GM12891 (cell line): ENCODE data around the gene SLC8A3.

Source experiments
- DNase-seq: peaks from one replicate; pipeline ENCODE4 v3.0.0; 2011; ENCODE audit warnings: low spot score; ENCODE audit not compliant: insufficient read length
- FAIRE-seq: peaks from 2 replicates; lab custom pipeline; 2011; peaks lifted over from hg19 to GRCh38; lab: Jason Lieb, UNC
- PAX5 ChIP-seq: IDR thresholded peaks from 2 replicates; pipeline ENCODE4 v1.6.1; 2011; ENCODE audit warnings: low read length, moderate library complexity, mild to moderate bottlenecking; ENCODE audit not compliant: insufficient read depth, severe bottlenecking
- POLR2A ChIP-seq: IDR thresholded peaks from 2 replicates; pipeline ENCODE4 v1.6.1; 2011; ENCODE audit warnings: low read depth, low read length, control low read depth
- POLR2AphosphoS5 ChIP-seq: IDR thresholded peaks from 2 replicates; pipeline ENCODE4 v1.6.1; 2011; ENCODE audit warnings: low read depth, low read length, control low read depth
- POU2F2 ChIP-seq: IDR thresholded peaks from 2 replicates; pipeline ENCODE4 v1.6.1; 2011; ENCODE audit warnings: low read depth, mild to moderate bottlenecking, control low read depth, low read length, moderate library complexity
- SPI1 ChIP-seq: IDR thresholded peaks from 2 replicates; pipeline ENCODE4 v1.6.1; 2011; ENCODE audit warnings: low read depth, low read length, control low read depth
- TAF1 ChIP-seq: IDR thresholded peaks from 2 replicates; pipeline ENCODE4 v1.6.1; 2011; ENCODE audit warnings: low read depth, low read length, control low read depth

Gene SLC8A3

GRCh38 chr14:70021548-70022220, 167.1 kb downstream of the SLC8A3 start:
- FAIRE-seq (no peak), DNase-seq (no peak)
- no peak for TF ChIP-seq POLR2AphosphoS5
- TF ChIP-seq SPI1: no peak
- TF ChIP-seq POLR2A: no peak
- TF ChIP-seq TAF1: no peak
- no peak for TF ChIP-seq POU2F2
- TF ChIP-seq PAX5: no peak

DNA sequence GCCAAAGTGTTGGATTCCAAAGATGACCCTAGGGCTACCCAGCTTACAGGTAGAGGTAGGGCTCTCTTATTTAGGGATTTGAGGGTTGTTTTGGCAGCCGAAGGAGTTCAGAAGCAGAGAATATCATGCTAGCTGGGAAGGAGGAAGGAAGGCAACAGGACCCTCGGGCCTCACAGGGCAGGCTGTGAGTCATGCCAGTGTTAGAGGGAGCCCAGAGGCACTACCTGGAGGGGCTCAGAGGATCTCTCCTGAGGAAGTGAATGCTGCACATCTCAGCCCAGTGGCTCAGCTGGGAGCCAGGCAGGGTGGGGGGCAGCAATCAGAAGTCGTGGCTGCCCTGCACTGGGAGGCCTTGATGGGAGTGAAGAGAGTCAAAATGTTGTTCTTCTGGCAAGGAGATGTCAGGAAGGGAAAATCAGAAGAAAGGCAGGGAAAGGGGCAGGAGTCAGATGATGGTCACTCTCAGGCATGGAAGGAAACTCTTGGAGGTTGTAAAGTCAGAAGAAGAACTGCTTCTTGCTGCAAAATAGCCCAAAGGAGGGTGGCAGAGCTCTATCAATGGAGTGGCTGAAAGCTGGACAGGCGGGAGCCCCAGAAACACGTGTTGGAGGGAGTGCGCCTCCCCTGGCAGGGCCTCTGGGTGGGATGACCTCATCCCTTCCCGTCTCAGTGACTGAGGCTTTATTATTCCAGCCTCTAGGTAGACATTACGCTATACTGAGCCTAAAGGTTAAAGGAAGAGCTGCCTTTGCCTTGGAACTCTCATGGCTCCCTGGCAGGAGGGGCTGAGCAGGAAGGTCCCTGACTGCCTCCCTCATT, 168.2 kb downstream of the SLC8A3 start:
- TF ChIP-seq TAF1 (no peak), POLR2A (no peak), POLR2AphosphoS5 (no peak), SPI1 (no peak)
- DNase-seq: no peak
- no peak for FAIRE-seq

GRCh38 chr14:70019695-70020094, 169.1 kb downstream of the SLC8A3 start:
- DNase-seq: no peak
- TF ChIP-seq POLR2A: no peak
- TF ChIP-seq POLR2AphosphoS5: no peak
- TF ChIP-seq POU2F2: no peak
- TF ChIP-seq PAX5: no peak
- TF ChIP-seq SPI1: no peak
- no peak for TF ChIP-seq TAF1
- no peak for FAIRE-seq

GRCh38 chr14:70018713-70019211, 170.0 kb downstream of the SLC8A3 start:
- TF ChIP-seq POLR2A (no peak), SPI1 (no peak), TAF1 (no peak), PAX5 (no peak), POU2F2 (no peak), POLR2AphosphoS5 (no peak)
- peak; percentile 69 for FAIRE-seq
- DNase-seq: no peak

DNA sequence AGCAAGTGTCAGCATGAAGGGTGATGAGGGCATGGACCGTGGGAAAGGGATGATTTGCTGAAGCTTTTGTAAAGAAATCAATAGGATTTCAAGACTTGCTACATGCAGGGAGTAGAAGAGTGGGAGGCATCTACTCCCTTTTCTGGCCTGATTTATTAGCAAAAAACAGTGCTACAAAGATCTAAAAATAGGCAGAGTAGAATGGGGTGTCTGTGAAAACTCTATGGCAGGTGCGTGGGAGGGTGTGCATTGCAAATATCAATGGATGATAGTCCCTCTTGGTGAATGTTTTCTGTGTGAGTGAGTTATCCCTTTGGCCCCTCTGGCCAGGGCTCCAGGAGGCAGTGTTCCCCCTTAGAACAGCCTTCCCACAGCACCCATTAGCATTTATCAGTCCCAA, 170.5 kb downstream of the SLC8A3 start:
- no peak for TF ChIP-seq POLR2AphosphoS5
- no peak for TF ChIP-seq TAF1
- TF ChIP-seq PAX5: no peak
- no peak for TF ChIP-seq POU2F2
- TF ChIP-seq SPI1: no peak
- TF ChIP-seq POLR2A: no peak
- FAIRE-seq (no peak), DNase-seq (no peak)

DNA sequence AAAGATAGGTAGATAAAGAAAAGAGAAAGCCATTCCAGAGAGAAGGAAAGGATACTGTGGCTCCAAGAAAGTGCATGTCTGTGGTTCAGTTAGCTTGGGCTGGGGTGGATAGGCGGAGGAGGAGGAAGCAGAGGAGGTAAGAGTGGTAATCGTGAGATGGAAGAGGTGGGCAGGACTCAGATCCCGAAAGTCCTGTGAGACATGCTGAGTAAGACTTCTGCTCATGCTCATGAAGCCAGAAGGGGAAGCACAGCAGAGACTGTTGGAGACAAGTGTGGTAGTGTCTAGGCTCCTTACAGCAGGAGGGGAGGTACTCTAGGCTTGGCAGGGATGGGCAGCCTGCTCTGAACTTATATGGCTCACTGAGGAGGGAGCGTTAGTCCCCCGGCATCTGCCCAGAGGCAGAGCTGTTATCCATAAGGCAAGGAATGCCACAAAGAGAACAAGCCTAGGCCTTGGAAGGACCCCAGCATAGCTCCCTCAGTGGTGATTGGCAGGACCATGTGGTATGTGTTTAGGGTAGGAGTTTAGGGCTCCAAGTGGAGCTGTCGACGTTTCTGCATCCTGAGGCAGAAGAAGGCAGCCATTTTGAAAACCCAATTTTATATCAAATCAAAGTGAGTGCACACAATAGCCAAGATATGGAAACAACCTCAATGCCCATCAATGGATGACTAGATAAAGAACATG, 174.2 kb downstream of the SLC8A3 start:
- DNase-seq: no peak
- FAIRE-seq: peak; percentile 13
- TF ChIP-seq PAX5 (no peak), POU2F2 (no peak), SPI1 (no peak), TAF1 (no peak), POLR2A (no peak), POLR2AphosphoS5 (no peak)

DNA sequence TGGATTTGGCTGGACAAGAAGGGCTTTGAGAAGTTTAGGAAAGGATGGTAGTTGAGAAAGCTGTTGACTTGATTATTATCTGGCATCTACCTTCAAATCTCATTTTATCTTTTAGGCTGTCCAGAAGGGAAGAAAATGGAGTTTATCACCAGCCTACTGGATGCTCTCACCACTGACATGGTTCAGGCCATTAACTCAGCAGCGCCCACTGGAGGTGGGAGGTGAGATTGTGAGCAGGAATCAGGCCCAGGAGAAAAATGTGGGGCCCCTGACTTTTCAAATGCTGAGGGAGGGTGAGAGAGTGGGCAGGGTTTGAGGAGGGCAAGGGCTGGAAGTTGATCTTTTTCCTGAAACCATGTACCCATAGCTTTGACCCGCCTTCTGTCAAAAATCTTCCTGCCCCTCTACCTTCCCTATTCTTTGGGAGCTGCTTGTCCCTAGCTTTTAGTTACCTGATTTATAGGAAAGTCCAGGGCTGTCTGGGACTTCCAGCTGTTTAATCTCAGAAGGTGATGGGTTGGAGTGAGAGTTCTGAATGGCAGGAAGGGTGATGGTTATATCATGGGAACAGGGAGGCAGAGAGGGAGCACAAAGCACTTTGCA, 175.4 kb downstream of the SLC8A3 start:
- peak; percentile 39 for DNase-seq
- FAIRE-seq: peak; percentile 23
- no peak for TF ChIP-seq PAX5
- TF ChIP-seq POLR2A: no peak
- TF ChIP-seq TAF1: no peak
- no peak for TF ChIP-seq POLR2AphosphoS5
- TF ChIP-seq SPI1: no peak
- no peak for TF ChIP-seq POU2F2

DNA sequence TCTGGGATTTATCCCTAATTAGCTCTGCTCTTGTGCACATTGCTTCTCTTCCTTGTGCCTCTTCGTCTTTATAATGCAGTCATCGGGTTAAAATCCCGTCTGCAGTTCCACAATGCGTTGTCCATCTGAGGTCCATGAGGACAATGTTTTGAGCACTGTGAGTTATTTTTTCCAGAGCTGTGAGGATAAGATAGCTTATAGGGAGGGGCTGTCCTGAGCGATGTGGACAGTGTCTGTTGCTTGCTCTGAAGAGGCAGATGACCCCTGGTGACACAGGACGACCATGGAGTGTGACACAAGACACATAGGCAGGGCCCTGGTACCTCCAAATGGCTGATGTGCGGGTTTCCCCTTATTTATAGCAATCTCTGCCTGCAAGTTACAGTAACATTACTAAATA, 177.0 kb downstream of the SLC8A3 start:
- TF ChIP-seq POLR2AphosphoS5 (no peak), PAX5 (no peak), SPI1 (no peak), POLR2A (no peak), POU2F2 (no peak), TAF1 (no peak)
- DNase-seq (no peak), FAIRE-seq (no peak)

DNA sequence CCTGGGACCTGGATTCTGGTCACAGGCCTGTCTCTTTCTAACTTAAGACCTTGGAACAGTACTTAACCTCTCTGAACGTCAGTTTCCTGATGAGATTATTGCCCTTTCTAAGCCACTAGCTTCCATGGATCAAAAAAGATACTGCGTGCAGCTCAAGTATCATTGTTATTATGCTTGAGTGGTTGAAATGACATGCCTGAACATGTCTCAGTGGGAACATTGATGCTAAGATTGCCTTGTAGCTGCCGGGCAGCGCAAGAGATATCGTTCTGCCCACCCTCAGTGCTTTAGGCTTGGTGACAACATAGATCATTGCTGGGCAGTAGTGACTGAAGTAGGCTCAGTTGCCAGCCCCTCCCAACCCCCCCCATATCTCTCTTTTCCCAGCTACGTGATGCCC, 177.7 kb downstream of the SLC8A3 start:
- FAIRE-seq: no peak
- DNase-seq: no peak
- no peak for TF ChIP-seq POLR2AphosphoS5
- no peak for TF ChIP-seq TAF1
- no peak for TF ChIP-seq POLR2A
- no peak for TF ChIP-seq POU2F2
- TF ChIP-seq PAX5: no peak
- no peak for TF ChIP-seq SPI1
